HCT116 (cell line): ENCODE measurements around the gene ZBTB47.

Experiments used
- CEBPB ChIP-seq: IDR thresholded peaks from 2 replicates; pipeline ENCODE4 v1.6.1; 2012; ENCODE audit warnings: low read depth
- EZH2 ChIP-seq: fragments of 200-600 bp; sonication (generic); IDR thresholded peaks from 2 replicates; pipeline ENCODE4 v1.6.1; 2017; ENCODE audit warnings: antibody characterized with exemption, mixed run types
- FOSL1 ChIP-seq: IDR thresholded peaks from 2 replicates; pipeline ENCODE4 v1.6.1; 2012; ENCODE audit warnings: low read depth
- POLR2A ChIP-seq: IDR thresholded peaks from 2 replicates; pipeline ENCODE4 v1.7.0; 2011; ENCODE audit warnings: borderline replicate concordance; ENCODE audit not compliant: insufficient read depth, insufficient read length; ENCODE audit errors: extremely low read depth
- RAD21 ChIP-seq: IDR thresholded peaks from 2 replicates; pipeline ENCODE4 v1.6.1; 2012; ENCODE audit warnings: low read depth, mild to moderate bottlenecking
- SIN3A ChIP-seq: IDR thresholded peaks from 2 replicates; pipeline ENCODE4 v1.6.1; 2012; ENCODE audit warnings: low read depth
- SP1 ChIP-seq: IDR thresholded peaks from 2 replicates; pipeline ENCODE4 v1.6.1; 2012; ENCODE audit warnings: low read depth
- YY1 ChIP-seq: IDR thresholded peaks from 2 replicates; pipeline ENCODE4 v1.6.1; 2011; ENCODE audit warnings: low read length, low read depth, moderate library complexity, mild to moderate bottlenecking; ENCODE audit not compliant: insufficient replicate concordance; ENCODE audit errors: extremely low read depth
- TF ChIP-seq, protein P1 (sequence below), 3 experiments: fragments of 200-600 bp in 1 of 3; sonication (generic) in 1 of 3; IDR thresholded peaks in 2 of 3; conservative IDR thresholded peaks in 1 of 3; 2 replicates each; pipeline ENCODE4 v1.5.1; 2012 to 2017; ENCODE audit warnings: low read depth in 2 of 3, low read length in 2 of 3, antibody characterized with exemption in 1 of 3, borderline replicate concordance in 1 of 3, control low read depth in 1 of 3, mild to moderate bottlenecking in 1 of 3, mixed read lengths in 1 of 3, mixed run types in 1 of 3, moderate library complexity in 1 of 3; ENCODE audit not compliant: insufficient read depth in 1 of 3

DNA sequence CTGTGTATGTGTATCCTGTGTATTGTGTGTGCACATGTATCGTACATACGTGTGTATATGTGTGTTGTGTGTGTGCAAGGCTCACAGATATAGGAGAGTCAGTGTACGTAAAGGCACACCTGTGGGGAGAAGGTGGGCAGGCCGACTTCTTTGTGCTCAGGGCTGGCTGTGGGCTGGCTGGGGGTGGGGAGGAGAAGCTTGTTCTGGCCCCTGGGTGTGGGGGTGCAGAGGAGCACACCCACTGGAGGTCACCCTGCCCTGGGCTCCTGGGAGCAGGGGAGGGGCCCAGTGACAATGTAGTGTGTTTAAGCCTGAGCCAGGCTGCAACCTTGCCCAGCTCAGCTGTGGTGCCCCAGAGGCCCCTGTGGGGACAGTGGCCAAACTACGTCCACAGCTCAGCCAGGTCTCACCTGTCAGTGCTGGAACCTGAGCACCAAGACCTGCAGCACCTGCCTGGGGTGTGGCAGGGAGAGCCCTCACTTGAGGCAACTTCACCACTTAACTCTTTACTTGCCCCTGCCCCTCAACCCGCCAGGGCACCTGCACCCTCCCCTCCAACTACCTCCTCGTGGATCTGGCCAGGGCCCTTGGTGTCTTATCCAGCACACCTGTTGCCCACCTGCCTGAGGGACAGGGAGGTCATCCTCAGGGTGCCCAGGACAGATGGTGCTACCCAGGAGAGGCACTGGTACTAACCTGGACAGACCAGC is 51.7 kb downstream of the ZBTB47 start:
- TF ChIP-seq, protein P1, sequence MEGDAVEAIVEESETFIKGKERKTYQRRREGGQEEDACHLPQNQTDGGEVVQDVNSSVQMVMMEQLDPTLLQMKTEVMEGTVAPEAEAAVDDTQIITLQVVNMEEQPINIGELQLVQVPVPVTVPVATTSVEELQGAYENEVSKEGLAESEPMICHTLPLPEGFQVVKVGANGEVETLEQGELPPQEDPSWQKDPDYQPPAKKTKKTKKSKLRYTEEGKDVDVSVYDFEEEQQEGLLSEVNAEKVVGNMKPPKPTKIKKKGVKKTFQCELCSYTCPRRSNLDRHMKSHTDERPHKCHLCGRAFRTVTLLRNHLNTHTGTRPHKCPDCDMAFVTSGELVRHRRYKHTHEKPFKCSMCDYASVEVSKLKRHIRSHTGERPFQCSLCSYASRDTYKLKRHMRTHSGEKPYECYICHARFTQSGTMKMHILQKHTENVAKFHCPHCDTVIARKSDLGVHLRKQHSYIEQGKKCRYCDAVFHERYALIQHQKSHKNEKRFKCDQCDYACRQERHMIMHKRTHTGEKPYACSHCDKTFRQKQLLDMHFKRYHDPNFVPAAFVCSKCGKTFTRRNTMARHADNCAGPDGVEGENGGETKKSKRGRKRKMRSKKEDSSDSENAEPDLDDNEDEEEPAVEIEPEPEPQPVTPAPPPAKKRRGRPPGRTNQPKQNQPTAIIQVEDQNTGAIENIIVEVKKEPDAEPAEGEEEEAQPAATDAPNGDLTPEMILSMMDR (IDR thresholded peaks at IDR 0.05 in 2 of 3, conservative IDR thresholded peaks at IDR 0.05 in 1 of 3; ENCODE audit: borderline replicate concordance in 1 of 3, insufficient read depth in 1 of 3, low read depth in 2 of 3, low read length in 2 of 3): no peak
- TF ChIP-seq RAD21: no peak
- TF ChIP-seq SP1: no peak
- no peak for TF ChIP-seq EZH2
- TF ChIP-seq POLR2A: no peak
- TF ChIP-seq SIN3A: no peak
- TF ChIP-seq YY1: no peak
- no peak for TF ChIP-seq FOSL1
- no peak for TF ChIP-seq CEBPB
